HFFc6 (cell line): ENCODE measurements around the gene RNF13. TPM values are rescaled to one million over a fixed set of nuclear protein-coding genes. Genes with fewer than 3 reads are reported as not detected.

Experiments
- DNase-seq: peaks from one replicate; pipeline ENCODE4 v3.0.0-alpha.2; 2018
- H3K27ac Mint-ChIP-seq: 2 replicates; pipeline ENCODE4 v1.8.0; 2020; ENCODE audit warnings: mild to moderate bottlenecking, mixed read lengths
- H3K27me3 Mint-ChIP-seq: 2 replicates; pipeline ENCODE4 v1.8.0; 2021; ENCODE audit warnings: mild to moderate bottlenecking, moderate library complexity, mixed read lengths; ENCODE audit not compliant: insufficient read depth
- H3K36me3 Mint-ChIP-seq: 2 replicates; pipeline ENCODE4 v1.8.0; 2021; ENCODE audit warnings: low read depth, mixed read lengths
- H3K4me1 Mint-ChIP-seq: 2 replicates; pipeline ENCODE4 v1.8.0; 2020; ENCODE audit warnings: low read depth, mixed read lengths
- H3K4me3 Mint-ChIP-seq: 2 replicates; pipeline ENCODE4 v1.8.0; 2020; ENCODE audit warnings: mild to moderate bottlenecking, moderate library complexity, mixed read lengths
- H3K9me3 Mint-ChIP-seq: 2 replicates; pipeline ENCODE4 v1.8.0; 2020; ENCODE audit warnings: mild to moderate bottlenecking, mixed read lengths
- total RNA-seq, 6 experiments: library from RNA; stranded (reverse); fragmentation: NEBNext Ultra II Directional; extraction: Animal tissue kit (Norgen Biotek cat#: 25700); gene quantifications; 2 replicates in 1 of 6; 3 replicates in 5 of 6; pipeline ENCODE4 v1.2.3, GENCODE V29; 2021
- TF ChIP-seq, protein P1 (sequence below): fragments of 200-600 bp; sonication (generic); IDR thresholded peaks from 2 replicates; pipeline ENCODE4 v1.5.0; 2021; ENCODE audit warnings: antibody characterized with exemption, mild to moderate bottlenecking

RNF13 gene
- total RNA-seq, 6 experiments from 2014 or later = 20.5 to 33.7 (median 25.7) TPM

DNA sequence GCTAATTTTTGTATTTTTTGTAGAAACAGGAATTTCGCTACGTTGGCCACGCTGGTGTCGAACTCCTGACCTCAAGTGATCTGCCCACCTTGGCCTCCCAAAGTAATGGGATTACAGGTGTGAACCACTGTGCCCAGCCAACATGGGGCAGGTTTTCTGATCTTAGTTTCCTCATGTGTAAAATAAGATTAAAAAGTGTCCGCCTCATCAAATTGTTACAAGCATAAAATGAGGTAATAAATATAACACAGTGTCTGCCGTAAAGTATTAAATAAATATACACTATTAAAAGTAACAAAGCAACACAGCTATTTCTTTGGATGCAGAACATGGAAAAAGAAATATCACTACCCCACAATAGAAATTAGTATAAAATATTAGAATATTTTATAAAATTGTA, 44.3 kb upstream of the RNF13 start:
- TF ChIP-seq, protein P1, sequence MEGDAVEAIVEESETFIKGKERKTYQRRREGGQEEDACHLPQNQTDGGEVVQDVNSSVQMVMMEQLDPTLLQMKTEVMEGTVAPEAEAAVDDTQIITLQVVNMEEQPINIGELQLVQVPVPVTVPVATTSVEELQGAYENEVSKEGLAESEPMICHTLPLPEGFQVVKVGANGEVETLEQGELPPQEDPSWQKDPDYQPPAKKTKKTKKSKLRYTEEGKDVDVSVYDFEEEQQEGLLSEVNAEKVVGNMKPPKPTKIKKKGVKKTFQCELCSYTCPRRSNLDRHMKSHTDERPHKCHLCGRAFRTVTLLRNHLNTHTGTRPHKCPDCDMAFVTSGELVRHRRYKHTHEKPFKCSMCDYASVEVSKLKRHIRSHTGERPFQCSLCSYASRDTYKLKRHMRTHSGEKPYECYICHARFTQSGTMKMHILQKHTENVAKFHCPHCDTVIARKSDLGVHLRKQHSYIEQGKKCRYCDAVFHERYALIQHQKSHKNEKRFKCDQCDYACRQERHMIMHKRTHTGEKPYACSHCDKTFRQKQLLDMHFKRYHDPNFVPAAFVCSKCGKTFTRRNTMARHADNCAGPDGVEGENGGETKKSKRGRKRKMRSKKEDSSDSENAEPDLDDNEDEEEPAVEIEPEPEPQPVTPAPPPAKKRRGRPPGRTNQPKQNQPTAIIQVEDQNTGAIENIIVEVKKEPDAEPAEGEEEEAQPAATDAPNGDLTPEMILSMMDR = no peak
- no peaks in the 10 kb centered on the region for H3K36me3 Mint-ChIP-seq
- peaks cover 1% of the 10 kb centered on the region for H3K27me3 Mint-ChIP-seq
- H3K4me3 Mint-ChIP-seq = no peak overlapping the region
- H3K9me3 Mint-ChIP-seq = no peaks in the 10 kb centered on the region
- DNase-seq = no peak
- no peak overlapping the region for H3K27ac Mint-ChIP-seq
- H3K4me1 Mint-ChIP-seq = no peaks in the 10 kb centered on the region; the same call in 1 of the 2 replicates

DNA sequence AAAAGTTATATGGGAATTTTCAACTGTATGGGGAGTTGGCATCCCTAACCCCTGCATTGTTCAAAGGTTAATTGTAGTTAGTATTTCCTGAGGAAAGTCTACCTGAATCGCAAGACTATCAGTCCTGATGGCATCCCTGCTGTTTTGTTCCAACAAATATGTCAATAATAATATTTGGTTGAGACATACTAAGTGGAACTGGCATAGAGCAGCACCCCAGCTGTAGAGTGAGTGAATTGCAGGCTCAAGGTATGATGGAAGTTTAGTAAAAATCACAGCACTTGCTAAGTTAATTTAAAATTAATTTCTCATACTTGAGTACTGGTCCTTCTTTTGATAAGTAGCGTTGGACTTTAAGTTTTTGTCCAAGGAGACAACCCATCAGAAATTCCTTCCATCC, 42.8 kb upstream of the RNF13 start:
- Mint-ChIP-seq H3K27ac (no peak overlapping the region), H3K36me3 (no peaks in the 10 kb centered on the region), H3K27me3 (peaks cover 1% of the 10 kb centered on the region), H3K4me1 (no peaks in the 10 kb centered on the region; the same call in 1 of the 2 replicates), H3K9me3 (no peaks in the 10 kb centered on the region), H3K4me3 (no peak overlapping the region)
- DNase-seq = no peak
- TF ChIP-seq, protein P1 = peak; percentile 42

DNA sequence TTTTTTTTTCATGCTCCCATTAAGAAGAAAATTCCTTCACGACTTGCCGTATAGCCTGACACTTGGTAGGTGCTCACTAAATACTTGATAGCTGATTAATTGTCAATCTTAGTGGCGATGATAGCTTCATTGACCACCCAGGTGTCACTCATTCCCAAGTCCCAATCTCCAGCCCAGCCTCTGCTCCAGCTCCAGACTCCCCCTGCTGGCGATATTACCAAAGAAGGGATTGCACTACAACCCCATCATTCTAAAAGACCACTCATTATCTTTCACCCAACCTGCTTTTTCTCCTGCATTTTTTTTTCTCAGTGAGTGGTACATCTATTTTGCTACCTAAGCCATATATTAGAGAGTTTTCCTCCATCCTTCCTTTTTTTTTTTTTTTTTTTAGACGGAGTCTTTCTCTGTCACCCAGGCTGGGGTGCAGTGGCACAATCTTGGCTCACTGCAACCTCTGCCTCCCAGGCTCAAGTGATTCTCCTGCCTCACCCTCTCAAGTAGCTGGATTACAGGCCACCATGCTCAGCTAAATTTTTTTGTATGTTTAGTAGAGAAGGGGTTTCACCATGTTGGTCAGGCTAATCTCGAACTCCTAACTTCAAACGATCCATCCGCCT, 41.3 kb upstream of the RNF13 start:
- H3K4me3 Mint-ChIP-seq = no peak overlapping the region
- no peaks in the 10 kb centered on the region; the same call in none of the 2 replicates for H3K27me3 Mint-ChIP-seq
- no peak overlapping the region for H3K27ac Mint-ChIP-seq
- no peaks in the 10 kb centered on the region for H3K9me3 Mint-ChIP-seq
- TF ChIP-seq, protein P1 = peak; percentile 86
- H3K4me1 Mint-ChIP-seq = peaks cover 6% of the 10 kb centered on the region; the same call in 1 of the 2 replicates
- H3K36me3 Mint-ChIP-seq = no peaks in the 10 kb centered on the region
- peak; percentile 15 for DNase-seq

DNA sequence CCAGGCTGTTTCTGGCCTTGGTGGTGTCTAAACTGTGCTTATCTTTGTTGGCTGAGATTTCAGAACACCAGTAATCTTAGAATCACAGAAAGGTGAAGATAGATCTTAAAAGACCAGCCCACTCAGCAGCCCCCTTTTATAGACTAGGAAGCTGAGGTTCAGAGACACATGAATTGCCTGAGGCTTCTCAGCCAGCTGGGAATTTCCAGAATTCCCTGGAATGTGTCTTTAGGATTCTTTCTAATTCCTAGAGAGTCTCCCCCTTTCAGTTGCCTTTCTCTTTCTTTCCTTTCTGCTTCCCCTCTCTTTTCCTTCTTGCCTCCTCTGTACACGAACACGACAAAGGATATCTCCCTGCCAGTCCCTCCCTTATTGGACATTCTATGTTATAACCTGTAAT, 40.2 kb upstream of the RNF13 start:
- TF ChIP-seq, protein P1 = no peak
- Mint-ChIP-seq H3K36me3 (no peaks in the 10 kb centered on the region), H3K9me3 (no peaks in the 10 kb centered on the region)

DNA sequence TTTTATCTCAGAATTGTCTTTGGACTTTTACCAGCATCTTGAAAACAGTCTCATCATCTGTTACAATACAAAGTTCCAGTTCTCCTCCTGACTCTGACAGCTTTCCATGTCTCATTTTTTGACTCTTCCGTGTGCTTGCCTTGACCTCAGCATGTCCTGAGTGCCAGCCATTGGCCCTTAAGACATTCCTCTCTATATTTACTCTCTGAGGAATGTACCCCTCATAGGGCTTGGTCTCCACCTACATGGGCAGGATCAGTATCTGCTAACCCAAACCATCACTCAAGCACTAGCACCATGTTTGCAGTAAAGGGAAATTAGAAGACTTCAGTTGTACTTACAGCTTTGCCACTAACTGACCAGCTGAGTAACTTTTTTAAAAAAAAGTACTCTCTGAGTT, 36.8 kb upstream of the RNF13 start:
- no peaks in the 10 kb centered on the region for H3K36me3 Mint-ChIP-seq
- no peaks in the 10 kb centered on the region; the same call in 1 of the 2 replicates for H3K27me3 Mint-ChIP-seq
- no peaks in the 10 kb centered on the region for H3K9me3 Mint-ChIP-seq
- no peak for DNase-seq
- peaks cover 17% of the 10 kb centered on the region; the same call in 1 of the 2 replicates for H3K4me1 Mint-ChIP-seq
- H3K4me3 Mint-ChIP-seq = no peak overlapping the region
- H3K27ac Mint-ChIP-seq = no peak overlapping the region
- TF ChIP-seq, protein P1 = no peak

More for the DNA sequence above, 40.2 kb upstream of the RNF13 start:
- no peak overlapping the region for H3K4me3 Mint-ChIP-seq
- no peak overlapping the region for H3K27ac Mint-ChIP-seq
- H3K4me1 Mint-ChIP-seq = peaks cover 12% of the 10 kb centered on the region; the same call in 1 of the 2 replicates
- no peaks in the 10 kb centered on the region; the same call in none of the 2 replicates for H3K27me3 Mint-ChIP-seq
- DNase-seq = no peak
